Fibroblast of lung (primary cell): Measurements from ENCODE around the gene ALS2CL. TPM values are rescaled to one million over a fixed set of nuclear protein-coding genes. Genes with fewer than 3 reads are reported as not detected.

Experiments
- DNase-seq, 2 donors: peaks; one replicate each; pipeline versions ENCODE4 v3.0.0 to v3.0.0-alpha.2; 2010; ENCODE audit warnings: low read depth in 2 of 2
- H2AFZ ChIP-seq: 2 replicates; pipeline ENCODE4 v1.5.1; 2012; ENCODE audit warnings: low read length, control low read depth, inconsistent platforms
- H3K27ac ChIP-seq: 2 replicates; pipeline ENCODE4 v1.5.1; 2011; ENCODE audit warnings: low read length, control low read depth; ENCODE audit not compliant: insufficient read depth
- H3K27me3 ChIP-seq: 2 replicates; pipeline ENCODE4 v1.5.1; 2011; ENCODE audit warnings: mild to moderate bottlenecking, low read length; ENCODE audit not compliant: control insufficient read depth, insufficient read depth
- H3K36me3 ChIP-seq: 2 replicates; pipeline ENCODE4 v1.5.1; 2011; ENCODE audit warnings: low read length; ENCODE audit not compliant: control insufficient read depth, insufficient read depth
- H3K4me1 ChIP-seq: 2 replicates; pipeline ENCODE4 v1.5.1; 2011; ENCODE audit warnings: low read length; ENCODE audit not compliant: control insufficient read depth, insufficient read depth; ENCODE audit errors: extremely low read depth
- H3K4me2 ChIP-seq: 2 replicates; pipeline ENCODE4 v1.5.1; 2011; ENCODE audit warnings: low read length, control low read depth; ENCODE audit not compliant: insufficient read depth; ENCODE audit errors: extremely low read depth
- H3K4me3 ChIP-seq, 4 experiments: fragments of 200-600 bp in 1 of 4; sonication (generic) in 1 of 4; replicated peaks in 1 of 4; 2 replicates each; pipeline ENCODE4 v1.5.1; 2011 to 2016; ENCODE audit warnings: low read length in 4 of 4, low read depth in 3 of 4, mild to moderate bottlenecking in 3 of 4, control low read depth in 2 of 4, inconsistent platforms in 1 of 4, mixed read lengths in 1 of 4; ENCODE audit not compliant: insufficient read depth in 1 of 4; ENCODE audit errors: control extremely low read depth in 1 of 4
- H3K79me2 ChIP-seq: 2 replicates; pipeline ENCODE4 v1.5.1; 2012; ENCODE audit warnings: mild to moderate bottlenecking, low read length, inconsistent platforms; ENCODE audit not compliant: control insufficient read depth, insufficient read depth
- H3K9ac ChIP-seq: 2 replicates; pipeline ENCODE4 v1.5.1; 2011; ENCODE audit warnings: mild to moderate bottlenecking, low read length, control low read depth; ENCODE audit not compliant: insufficient read depth
- H3K9me3 ChIP-seq: 2 replicates; pipeline ENCODE4 v1.5.1; 2012; ENCODE audit warnings: low read depth, low read length; ENCODE audit not compliant: control insufficient read depth, insufficient read depth
- H4K20me1 ChIP-seq: 2 replicates; pipeline ENCODE4 v1.5.1; 2011; ENCODE audit warnings: low read length; ENCODE audit not compliant: control insufficient read depth, insufficient read depth; ENCODE audit errors: extremely low read depth
- CTCF ChIP-seq, 2 donors: IDR thresholded peaks in 1 of 2; conservative IDR thresholded peaks in 1 of 2; 1 replicate in 1 of 2; 2 replicates in 1 of 2; pipeline ENCODE4 v1.5.1; 2011 to 2012; ENCODE audit warnings: low read length in 2 of 2, control low read depth in 1 of 2, inconsistent platforms in 1 of 2, low read depth in 1 of 2, mild to moderate bottlenecking in 1 of 2
- EZH2 ChIP-seq: IDR thresholded peaks from 2 replicates; pipeline ENCODE4 v1.5.1; 2012; ENCODE audit warnings: low read length, control low read depth, mild to moderate bottlenecking; ENCODE audit errors: missing control alignments
- polyA plus RNA-seq, 2 donors: library from polyadenylated mRNA; depleted of rRNA in 1 of 2; stranded (reverse) in 1 of 2; unstranded in 1 of 2; fragments of >200 nt; gene quantifications; 2 replicates each; pipeline ENCODE4 v1.2.1, GENCODE V29; 2011 to 2012; ENCODE audit warnings: missing spikeins in 1 of 2
- total RNA-seq: library from RNA; depleted of rRNA; stranded (reverse); fragments of >200 nt; gene quantifications from 2 replicates; pipeline ENCODE4 v1.2.1, GENCODE V29; 2014

Gene ALS2CL
- total and polyA plus RNA-seq, 2 donors (not counting 1 experiment from before 2014, with no cell fraction given) = 4.4 to 19.7 TPM

- Histone ChIP-seq H4K20me1 (no peaks in the 10 kb centered on the region), H3K27me3 (peaks cover 3% of the 10 kb centered on the region), H3K4me3 (no peak overlapping the region), H3K79me2 (no peaks in the 10 kb centered on the region), H3K36me3 (no peaks in the 10 kb centered on the region), H2AFZ (no peak overlapping the region), H3K9me3 (no peaks in the 10 kb centered on the region), H3K27ac (no peak overlapping the region), H3K4me2 (no peak overlapping the region), H3K4me1 (no peaks in the 10 kb centered on the region), H3K9ac (no peak overlapping the region)
- no peak for DNase-seq
- TF ChIP-seq EZH2 (no peak), CTCF (conservative IDR thresholded peaks at IDR 0.05 in 1 of 2, IDR thresholded peaks at IDR 0.05 in 1 of 2; ENCODE audit: low read depth in 1 of 2, low read length in 2 of 2) (no peak)
Measured at GRCh38 chr3:46711305-46711704, 17.8 kb upstream of the ALS2CL start.

- Histone ChIP-seq H2AFZ (no peak overlapping the region), H3K27me3 (peaks cover 3% of the 10 kb centered on the region), H3K4me1 (no peaks in the 10 kb centered on the region), H3K9ac (no peak overlapping the region), H3K4me2 (no peak overlapping the region), H3K27ac (no peak overlapping the region), H3K36me3 (no peaks in the 10 kb centered on the region), H3K9me3 (no peaks in the 10 kb centered on the region), H3K79me2 (no peaks in the 10 kb centered on the region), H4K20me1 (no peaks in the 10 kb centered on the region), H3K4me3 (no peak overlapping the region)
- no peak for DNase-seq
- no peak for TF ChIP-seq EZH2
- no peak for TF ChIP-seq CTCF (conservative IDR thresholded peaks at IDR 0.05 in 1 of 2, IDR thresholded peaks at IDR 0.05 in 1 of 2; ENCODE audit: low read depth in 1 of 2, low read length in 2 of 2)
Measured at GRCh38 chr3:46710671-46711295, 17.3 kb upstream of the ALS2CL start.

GRCh38 chr3:46710229-46710628, 16.8 kb upstream of the ALS2CL start:
- Histone ChIP-seq H3K27ac (no peak overlapping the region), H3K9me3 (no peaks in the 10 kb centered on the region), H2AFZ (no peak overlapping the region), H3K4me1 (no peaks in the 10 kb centered on the region), H3K4me2 (no peak overlapping the region), H3K4me3 (no peak overlapping the region), H3K9ac (no peak overlapping the region), H4K20me1 (no peaks in the 10 kb centered on the region), H3K27me3 (peaks cover 3% of the 10 kb centered on the region), H3K79me2 (no peaks in the 10 kb centered on the region), H3K36me3 (no peaks in the 10 kb centered on the region)
- DNase-seq = no peak
- TF ChIP-seq CTCF (conservative IDR thresholded peaks at IDR 0.05 in 1 of 2, IDR thresholded peaks at IDR 0.05 in 1 of 2; ENCODE audit: low read depth in 1 of 2, low read length in 2 of 2) (no peak), EZH2 (no peak)
